Heart left ventricle (tissue), 13 donors: Measurements from ENCODE around the gene ZEB2.

ENCODE experiments used
- CTCF ChIP-seq, 12 donors: fragments of 200-600 bp; sonication (generic) in 4 of 12; IDR thresholded peaks; one replicate each; pipeline versions ENCODE4 v1.5.0 to v1.8.0; 2018 to 2022; ENCODE audit warnings: antibody characterized with exemption in 12 of 12, mild to moderate bottlenecking in 5 of 12
- POLR2A ChIP-seq, 2 donors: fragments of 450-650 bp; IDR thresholded peaks; one replicate each; pipeline ENCODE4 v1.6.1; 2017; ENCODE audit warnings: antibody characterized with exemption in 2 of 2, mild to moderate bottlenecking in 2 of 2, moderate library complexity in 2 of 2
- donor health status: ischemic (EF 13 %, LVEDD 7.1; RV severe dilation, severe dysfunction).
- donor health status: DM: no; HTN: yes; CAD: no.
- donor health status: DM: no; HTN: no; CAD: no.
- donor health status: ischemic (EF 25% LVEDD 6.9; RV normal size, moderate dysfunction).
- donor health status: ischemic (EF 25% LVEDD 5.7; RV mildly dilated, moderate dysfunction).
- donor health status: ischemic (EF 35%, LVEDD 5.7; RV mildly dilated, moderate dysfunction).
- donor health status: nonischemic (EF 11% LVEDD 7.7; RV severe dilation, severe dysfunction).
- donor health status: DM: yes; HTN: yes; CAD: no.
- donor health status: PGD.
- donor health status: ischemic (EF 29% LVEDD 5.4; RV normal size, mild dysfunction).
- donor health status: nonischemic (EF 23%, LVEDD 6.1; RV moderate dilation, normal function).

- TF ChIP-seq CTCF (IDR thresholded peaks at IDR 0.05) (no peak), POLR2A (IDR thresholded peaks at IDR 0.05) (peak in 1 of 2 donors; percentile 17)
Observed at GRCh38 chr2:144516981-144517865, 2.7 kb downstream of the ZEB2 start.
